H9 (cell line): ENCODE data around the gene NHSL1. TPM values are rescaled to one million over a fixed set of nuclear protein-coding genes. Genes with fewer than 3 reads are reported as not detected.

Experiments used
- DNase-seq: peaks from one replicate; pipeline ENCODE4 v3.0.0-alpha.2; 2017
- H2AFZ ChIP-seq: one replicate; pipeline ENCODE4 v1.6.1; 2013; ENCODE audit warnings: mild to moderate bottlenecking, low read length, control low read depth, moderate library complexity
- H2AK5ac ChIP-seq: 2 replicates; pipeline ENCODE4 v1.6.1; 2013; ENCODE audit warnings: low read length, control low read depth, mixed read lengths; ENCODE audit not compliant: insufficient read length
- H2BK120ac ChIP-seq: one replicate; pipeline ENCODE4 v1.6.1; 2013; ENCODE audit warnings: low read depth, mild to moderate bottlenecking, low read length, control low read depth, inconsistent platforms; ENCODE audit not compliant: poor library complexity, severe bottlenecking
- H2BK12ac ChIP-seq: 2 replicates; pipeline ENCODE4 v1.6.1; 2013; ENCODE audit warnings: low read length, control low read depth, mixed read lengths, low read depth; ENCODE audit not compliant: insufficient read length
- H2BK15ac ChIP-seq: 2 replicates; pipeline ENCODE4 v1.6.1; 2013; ENCODE audit warnings: low read depth, low read length, control low read depth
- H2BK20ac ChIP-seq: one replicate; pipeline ENCODE4 v1.6.1; 2013; ENCODE audit warnings: low read depth, mild to moderate bottlenecking, low read length, control low read depth, inconsistent platforms; ENCODE audit not compliant: poor library complexity, severe bottlenecking
- H2BK5ac ChIP-seq: 2 replicates; pipeline ENCODE4 v1.6.1; 2013; ENCODE audit warnings: low read length, control low read depth, mixed read lengths; ENCODE audit not compliant: insufficient read length
- H3K14ac ChIP-seq: 2 replicates; pipeline ENCODE4 v1.6.1; 2013; ENCODE audit warnings: low read length, control low read depth; ENCODE audit not compliant: insufficient read depth
- H3K18ac ChIP-seq: 2 replicates; pipeline ENCODE4 v1.6.1; 2013; ENCODE audit warnings: low read depth, mild to moderate bottlenecking, mixed read lengths, low read length, control low read depth; ENCODE audit not compliant: insufficient read length
- H3K23ac ChIP-seq: 2 replicates; pipeline ENCODE4 v1.6.1; 2013; ENCODE audit warnings: low read length, control low read depth, mixed read lengths, low read depth; ENCODE audit not compliant: insufficient read length
- H3K23me2 ChIP-seq: 2 replicates; pipeline ENCODE4 v1.6.1; 2013; ENCODE audit warnings: low read depth, mild to moderate bottlenecking, mixed read lengths, low read length, control low read depth; ENCODE audit not compliant: insufficient read length, poor library complexity, severe bottlenecking
- H3K27ac ChIP-seq: 2 replicates; pipeline ENCODE4 v1.5.1; 2013; ENCODE audit warnings: low read length, control low read depth, mixed read lengths, low read depth; ENCODE audit not compliant: insufficient read length
- H3K27me3 ChIP-seq: 2 replicates; pipeline ENCODE4 v1.6.1; 2013; ENCODE audit warnings: low read length, control low read depth, inconsistent platforms; ENCODE audit not compliant: insufficient read depth
- H3K4ac ChIP-seq: 2 replicates; pipeline ENCODE4 v1.6.1; 2013; ENCODE audit warnings: low read depth, mild to moderate bottlenecking, control low read depth, inconsistent platforms, low read length, moderate library complexity
- H3K4me1 ChIP-seq: 2 replicates; pipeline ENCODE4 v1.6.1; 2013; ENCODE audit warnings: low read length, control low read depth, inconsistent platforms; ENCODE audit not compliant: insufficient read depth
- H3K4me2 ChIP-seq: 2 replicates; pipeline ENCODE4 v1.6.1; 2013; ENCODE audit warnings: low read length, control low read depth, mixed read lengths; ENCODE audit not compliant: insufficient read length, insufficient read depth
- H3K56ac ChIP-seq: 2 replicates; pipeline ENCODE4 v1.6.1; 2013; ENCODE audit warnings: low read depth, mild to moderate bottlenecking, mixed read lengths, low read length, control low read depth; ENCODE audit not compliant: insufficient read length
- H3K79me1 ChIP-seq: 2 replicates; pipeline ENCODE4 v1.6.1; 2013; ENCODE audit warnings: low read depth, mild to moderate bottlenecking, moderate library complexity, low read length, control low read depth, inconsistent platforms; ENCODE audit not compliant: insufficient read depth, poor library complexity, severe bottlenecking
- H3K79me2 ChIP-seq: 2 replicates; pipeline ENCODE4 v1.6.1; 2013; ENCODE audit warnings: low read length, control low read depth, inconsistent platforms; ENCODE audit not compliant: insufficient read depth
- H3K9ac ChIP-seq: 2 replicates; pipeline ENCODE4 v1.6.1; 2013; ENCODE audit warnings: low read length, control low read depth, mixed read lengths; ENCODE audit not compliant: insufficient read length; ENCODE audit errors: extremely low read depth
- H3K9me3 ChIP-seq: one replicate; pipeline ENCODE4 v1.6.1; 2013; ENCODE audit warnings: low read depth, low read length, inconsistent platforms; ENCODE audit not compliant: control insufficient read depth
- H3T11ph ChIP-seq: one replicate; pipeline ENCODE4 v1.6.1; 2013; ENCODE audit warnings: mild to moderate bottlenecking, low read length, control low read depth, inconsistent platforms
- H4K20me1 ChIP-seq: one replicate; pipeline ENCODE4 v1.6.1; 2013; ENCODE audit not compliant: control insufficient read depth, insufficient read length, insufficient read depth
- H4K5ac ChIP-seq: 2 replicates; pipeline ENCODE4 v1.6.1; 2013; ENCODE audit warnings: low read depth, mild to moderate bottlenecking, mixed read lengths, low read length, control low read depth; ENCODE audit not compliant: insufficient read length
- H4K8ac ChIP-seq: replicated peaks from 2 replicates; pipeline ENCODE4 v1.6.1; 2013; ENCODE audit warnings: low read length, control low read depth, mixed read lengths, low read depth; ENCODE audit not compliant: insufficient read length
- H4K91ac ChIP-seq: 2 replicates; pipeline ENCODE4 v1.6.1; 2013; ENCODE audit warnings: low read depth, mild to moderate bottlenecking, moderate library complexity, mixed read lengths, low read length, control low read depth; ENCODE audit not compliant: insufficient read length
- H3K27ac Mint-ChIP-seq, 3 experiments: 2 replicates in 2 of 3; 3 replicates in 1 of 3; pipeline ENCODE4 v1.8.0; 2020 to 2021; ENCODE audit warnings: mixed read lengths in 3 of 3, mild to moderate bottlenecking in 1 of 3, moderate library complexity in 1 of 3
- H3K27me3 Mint-ChIP-seq: 2 replicates; pipeline ENCODE4 v1.8.0; 2021; ENCODE audit warnings: low read depth, mild to moderate bottlenecking, moderate library complexity, mixed read lengths
- H3K36me3 Mint-ChIP-seq, 3 experiments: 2 replicates in 2 of 3; 3 replicates in 1 of 3; pipeline ENCODE4 v1.8.0; 2020 to 2021; ENCODE audit warnings: low read depth in 3 of 3, mixed read lengths in 3 of 3; ENCODE audit not compliant: insufficient read depth in 1 of 3
- H3K4me1 Mint-ChIP-seq, 2 experiments: 2 replicates each; pipeline ENCODE4 v1.8.0; 2020; ENCODE audit warnings: mixed read lengths in 2 of 2
- H3K4me3 Mint-ChIP-seq, 2 experiments: 2 replicates in 1 of 2; 3 replicates in 1 of 2; pipeline ENCODE4 v1.8.0; 2020 to 2021; ENCODE audit warnings: mild to moderate bottlenecking in 2 of 2, mixed read lengths in 2 of 2, moderate library complexity in 1 of 2
- H3K9me3 Mint-ChIP-seq, 2 experiments: 2 replicates in 1 of 2; 3 replicates in 1 of 2; pipeline ENCODE4 v1.8.0; 2020; ENCODE audit warnings: mild to moderate bottlenecking in 2 of 2, mixed read lengths in 2 of 2, moderate library complexity in 1 of 2
- CTCF ChIP-seq: fragments of 200-600 bp; sonication (generic); conservative IDR thresholded peaks from 3 replicates; pipeline ENCODE4 v1.8.0; 2021; ENCODE audit warnings: antibody characterized with exemption, mild to moderate bottlenecking
- WGBS: extraction: QIAGEN DNeasy Blood & Tissue Kit; methylation state at CpG from one replicate; pipeline ENCODE4 v1.1.7; 2013; ENCODE audit warnings: missing lambda C conversion rate, low lambda C conversion rate, mixed read lengths; ENCODE audit not compliant: insufficient read length; ENCODE audit errors: extremely low coverage; 5-methylcytosine and 5-hydroxymethylcytosine counted together
- total RNA-seq: library from RNA; stranded (reverse); gene quantifications from 2 replicates; pipeline ENCODE4 v1.2.1, GENCODE V29; 2021

NHSL1 gene
- total RNA-seq, 1 experiment from 2014 or later, result 28.7 TPM

GRCh38 chr6:138526822-138527235, 27.5 kb upstream of the NHSL1 start:
- Histone ChIP-seq H3K27me3 (no peaks in the 10 kb centered on the region), H4K5ac (no peak overlapping the region), H3K9me3 (no peaks in the 10 kb centered on the region), H3K79me1 (no peaks in the 10 kb centered on the region), H3K4ac (no peak overlapping the region), H3K79me2 (no peaks in the 10 kb centered on the region), H3K14ac (no peak overlapping the region), H2BK20ac (no peak overlapping the region), H2BK120ac (no peak overlapping the region), H2AK5ac (no peak overlapping the region), H3K18ac (no peak overlapping the region), H3K4me1 (no peaks in the 10 kb centered on the region; the same call in 1 of the 2 replicates), H2BK5ac (no peak overlapping the region), H3K27ac (no peak overlapping the region), H2BK15ac (no peak overlapping the region), H3K9ac (no peak overlapping the region), H4K20me1 (no peaks in the 10 kb centered on the region), H3K23me2 (no peaks in the 10 kb centered on the region), H2BK12ac (no peak overlapping the region), H4K8ac (no peak overlapping the region), H2AFZ (no peak overlapping the region), H3K23ac (no peak overlapping the region), H3K4me2 (peak overlapping the region; percentile 16), H4K91ac (no peak overlapping the region), H3K56ac (no peak overlapping the region), H3T11ph (no peak overlapping the region)
- no peak for TF ChIP-seq CTCF
- WGBS, result no CpG with 5 or more reads among the region's 11 CpGs
- no peaks in the 10 kb centered on the region; a peak in 1 of 5 replicates for H3K9me3 Mint-ChIP-seq
- no peaks in the 10 kb centered on the region for H3K27me3 Mint-ChIP-seq
- peaks cover 58 to 67% of the 10 kb centered on the region in 2 experiments for H3K4me1 Mint-ChIP-seq
- H3K36me3 Mint-ChIP-seq, result peaks cover 0 to 7% (median 6%) of the 10 kb centered on the region in 3 experiments; a peak in 4 of 7 replicates
- H3K27ac Mint-ChIP-seq, result peak overlapping the region; percentile 31 to 86 (median 69); a peak in 5 of 7 replicates
- no peak for DNase-seq
- peak overlapping the region; percentile 20 to 24; a peak in 4 of 5 replicates for H3K4me3 Mint-ChIP-seq
